ENCODE data around the gene GPHN. TPM values are rescaled to one million over a fixed set of nuclear protein-coding genes. Genes with fewer than 3 reads are reported as not detected.

GPHN gene
- total and polyA plus RNA-seq, 2 of the 8 experiments (the other 6 are each of a cell fraction or from before 2014, with no cell fraction given), result 6.0 to 16.0 TPM

GRCh38 chr14:66563731-66564130, 55.8 kb downstream of the GPHN start:
- Histone ChIP-seq H3K27ac (ENCODE audit: low read depth, low read length) (no peak overlapping the region), H2BK15ac (ENCODE audit: low read length) (no peak overlapping the region), H3K4me3 (ENCODE audit: extremely low read depth in 1 of 4, insufficient read depth in 2 of 4, low read depth in 3 of 4, low read length in 4 of 4) (peak overlapping the region in 1 of 4 experiments; percentile 13; a peak in 1 of 8 replicates), H2BK20ac (ENCODE audit: low read length) (no peak overlapping the region), H3K79me1 (ENCODE audit: low read depth, low read length) (no peaks in the 10 kb centered on the region), H3K36me3 (ENCODE audit: control insufficient read depth in 2 of 4, insufficient read depth in 4 of 4, low read length in 3 of 4) (no peaks in the 10 kb centered on the region), H3K79me2 (ENCODE audit: control insufficient read depth in 1 of 2, insufficient read depth in 2 of 2, low read length in 2 of 2) (peaks cover 0 to 30% of the 10 kb centered on the region in 2 experiments; a peak in 2 of 4 replicates), H2AK5ac (ENCODE audit: low read depth, low read length) (no peak overlapping the region), H3K4me2 (ENCODE audit: insufficient read depth in 1 of 2, low read depth in 2 of 2, low read length in 2 of 2) (0 out of 4 replicates have a peak overlapping the region, but pooled peaks of 1 of the 2 experiments have one; percentile 10), H2BK120ac (replicated peaks; ENCODE audit: low read depth, low read length) (no peak overlapping the region), H3K4ac (replicated peaks; ENCODE audit: insufficient read length, low read depth, low read length) (no peak overlapping the region), H4K91ac (replicated peaks; ENCODE audit: insufficient read length, low read length) (no peak overlapping the region), H3K18ac (ENCODE audit: extremely low read depth, low read length) (no peak overlapping the region), H4K8ac (ENCODE audit: extremely low read depth, insufficient read depth, low read length) (no peak overlapping the region), H2AFZ (ENCODE audit: low read length) (no peak overlapping the region), H3K23me2 (ENCODE audit: low read depth, low read length) (no peaks in the 10 kb centered on the region), H3K9ac (replicated peaks in 1 of 4; ENCODE audit: extremely low read depth in 1 of 4, low read depth in 3 of 4, low read length in 3 of 4) (no peak overlapping the region), H3K4me1 (replicated peaks in 1 of 4; ENCODE audit: control insufficient read depth in 3 of 4, insufficient read depth in 4 of 4, low read length in 3 of 4) (peaks cover 0 to 2% (median 0%) of the 10 kb centered on the region in 4 experiments; a peak in 1 of 7 replicates), H3K14ac (ENCODE audit: insufficient read length) (no peak overlapping the region), H3K56ac (replicated peaks; ENCODE audit: insufficient read length, low read depth, low read length) (no peak overlapping the region), H4K20me1 (replicated peaks in 1 of 2; ENCODE audit: control insufficient read depth in 1 of 2, insufficient read depth in 2 of 2, low read length in 2 of 2) (no peaks in the 10 kb centered on the region), H3K9me3 (ENCODE audit: insufficient read depth in 2 of 2, low read depth in 1 of 2, low read length in 1 of 2) (peaks cover 0 to 6% of the 10 kb centered on the region in 2 experiments; a peak in 2 of 4 replicates), H2BK5ac (ENCODE audit: low read depth, low read length) (no peak overlapping the region), H3K23ac (ENCODE audit: insufficient read length) (no peak overlapping the region), H2BK12ac (ENCODE audit: low read depth, low read length) (no peak overlapping the region), H4K5ac (ENCODE audit: insufficient read length, low read depth, low read length) (no peak overlapping the region), H3K27me3 (replicated peaks in 1 of 4; ENCODE audit: control insufficient read depth in 3 of 4, extremely low read depth in 1 of 4, insufficient read depth in 3 of 4, low read length in 3 of 4) (no peaks in the 10 kb centered on the region)
- POLR2A ChIA-PET (ENCODE audit: partially characterized antibody), result no interaction called here
- 36% methylated on average over 2 of the region's 2 CpGs; no CpG with 5 or more reads in 1 of the 2 experiments for WGBS, 2 experiments (ENCODE audit: extremely low coverage in 1 of 2, insufficient coverage in 1 of 2, insufficient read length in 1 of 2, insufficient replicate concordance in 2 of 2, low coverage in 1 of 2, low lambda C conversion rate in 2 of 2, missing lambda C conversion rate in 1 of 2)
- CTCF ChIA-PET (ENCODE audit: partially characterized antibody), result no interaction called here
- no peak for DNase-seq (ENCODE audit: low read depth in 1 of 2, low spot score in 2 of 2)
- no peak for FAIRE-seq
- TF ChIP-seq HDAC6 (IDR thresholded peaks at IDR 0.05; ENCODE audit: low read depth, low read length) (no peak), EZH2 (IDR thresholded peaks at IDR 0.05; ENCODE audit: low read depth, low read length, severe bottlenecking) (no peak), E2F6 (IDR thresholded peaks at IDR 0.05) (no peak), RXRA (IDR thresholded peaks at IDR 0.05; ENCODE audit: insufficient read depth, low read depth, low read length) (no peak), CREB1 (IDR thresholded peaks at IDR 0.05) (no peak), TAF7 (optimal IDR thresholded peaks at IDR 0.05; ENCODE audit: borderline replicate concordance, low read depth, low read length) (no peak), RAD21 (IDR thresholded peaks at IDR 0.05 in 1 of 2, conservative IDR thresholded peaks at IDR 0.05 in 1 of 2; ENCODE audit: low read depth in 2 of 2, low read length in 2 of 2) (no peak)
- TF ChIP-seq, protein P1, sequence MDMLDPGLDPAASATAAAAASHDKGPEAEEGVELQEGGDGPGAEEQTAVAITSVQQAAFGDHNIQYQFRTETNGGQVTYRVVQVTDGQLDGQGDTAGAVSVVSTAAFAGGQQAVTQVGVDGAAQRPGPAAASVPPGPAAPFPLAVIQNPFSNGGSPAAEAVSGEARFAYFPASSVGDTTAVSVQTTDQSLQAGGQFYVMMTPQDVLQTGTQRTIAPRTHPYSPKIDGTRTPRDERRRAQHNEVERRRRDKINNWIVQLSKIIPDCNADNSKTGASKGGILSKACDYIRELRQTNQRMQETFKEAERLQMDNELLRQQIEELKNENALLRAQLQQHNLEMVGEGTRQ (IDR thresholded peaks at IDR 0.05; ENCODE audit: low read length), result no peak
- TF ChIP-seq, protein P2, sequence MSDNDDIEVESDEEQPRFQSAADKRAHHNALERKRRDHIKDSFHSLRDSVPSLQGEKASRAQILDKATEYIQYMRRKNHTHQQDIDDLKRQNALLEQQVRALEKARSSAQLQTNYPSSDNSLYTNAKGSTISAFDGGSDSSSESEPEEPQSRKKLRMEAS (IDR thresholded peaks at IDR 0.05), result no peak

All from H1 (cell line).